ENCODE data around the gene CEMP1. TPM values are rescaled to one million over a fixed set of nuclear protein-coding genes. Genes with fewer than 3 reads are reported as not detected.
"Not testable (repeated sequence)": the region's sequence is repeated elsewhere in the genome, so short reads cannot be mapped to it uniquely, and the experiment has no call there.

The CEMP1 gene
- total RNA-seq, 3 donors from 2014 or later: 0.16 to 0.60 (median 0.38) TPM

- not testable (repeated sequence) for H3K9me3 Mint-ChIP-seq
These were observed 12.6 kb upstream of the CEMP1 start for GRCh38 chr16:2543771-2544170.

GRCh38 chr16:2541409-2541808 is 10.2 kb upstream of the CEMP1 start:
- not testable (repeated sequence) for H3K9me3 Mint-ChIP-seq

More at GRCh38 chr16:2543771-2544170, 12.6 kb upstream of the CEMP1 start:
- DNase-seq; H3K36me3 Mint-ChIP-seq (ENCODE audit: insufficient read depth); H3K27me3 Mint-ChIP-seq (ENCODE audit: low read depth); H3K4me3 Mint-ChIP-seq; ATAC-seq: not testable (repeated sequence)
- peaks cover 44% of the 10 kb centered on the region for H3K4me1 Mint-ChIP-seq (ENCODE audit: low read depth)

GRCh38 chr16:2540912-2541311 is 9.7 kb upstream of the CEMP1 start:
- Mint-ChIP-seq H3K4me3 (peak overlapping the region; percentile 27), H3K4me1 (ENCODE audit: low read depth) (peaks cover 52% of the 10 kb centered on the region)
- ATAC-seq; H3K36me3 Mint-ChIP-seq (ENCODE audit: insufficient read depth); DNase-seq; H3K27me3 Mint-ChIP-seq (ENCODE audit: low read depth); H3K9me3 Mint-ChIP-seq: not testable (repeated sequence)

More at GRCh38 chr16:2541409-2541808, 10.2 kb upstream of the CEMP1 start:
- Mint-ChIP-seq H3K4me1 (ENCODE audit: low read depth) (peaks cover 53% of the 10 kb centered on the region), H3K4me3 (peak overlapping the region; percentile 27)
- DNase-seq; H3K36me3 Mint-ChIP-seq (ENCODE audit: insufficient read depth); H3K27me3 Mint-ChIP-seq (ENCODE audit: low read depth); ATAC-seq: not testable (repeated sequence)

GRCh38 chr16:2539845-2540458 is 8.7 kb upstream of the CEMP1 start:
- ATAC-seq; H3K27me3 Mint-ChIP-seq (ENCODE audit: low read depth); H3K36me3 Mint-ChIP-seq (ENCODE audit: insufficient read depth); H3K9me3 Mint-ChIP-seq: not testable (repeated sequence)
- peak overlapping the region; percentile 83 for H3K4me3 Mint-ChIP-seq
- peak; percentile 16 for DNase-seq
- peaks cover 47% of the 10 kb centered on the region for H3K4me1 Mint-ChIP-seq (ENCODE audit: low read depth)

GRCh38 chr16:2539192-2539844 is 8.1 kb upstream of the CEMP1 start:
- DNase-seq; H3K36me3 Mint-ChIP-seq (ENCODE audit: insufficient read depth); H3K9me3 Mint-ChIP-seq; ATAC-seq; H3K27me3 Mint-ChIP-seq (ENCODE audit: low read depth): not testable (repeated sequence)
- peaks cover 45% of the 10 kb centered on the region for H3K4me1 Mint-ChIP-seq (ENCODE audit: low read depth)
- peak overlapping the region; percentile 83 for H3K4me3 Mint-ChIP-seq

GRCh38 chr16:2537451-2538379 is 6.5 kb upstream of the CEMP1 start, which contains the start of gene PDPK1:
Gene PDPK1, plus strand, starts transcription at chr16:2538021. Its CDS starts 92 bp downstream, at chr16:2538113.
- Mint-ChIP-seq H3K27me3 (ENCODE audit: low read depth) (no peaks in the 10 kb centered on the region), H3K4me3 (peak within 1 kb of the TSS; percentile 83), H3K4me1 (ENCODE audit: low read depth) (peaks cover 45% of the 10 kb centered on the region), H3K9me3 (no peaks in the 10 kb centered on the region), H3K36me3 (ENCODE audit: insufficient read depth) (peaks cover 4% of the 10 kb centered on the region)
- peak; percentile 90 to 91 for ATAC-seq
- DNase-seq: peak; percentile 92

- ATAC-seq: no peak
- H3K4me3 Mint-ChIP-seq: no peak overlapping the region
- peaks cover 3% of the 10 kb centered on the region for H3K36me3 Mint-ChIP-seq (ENCODE audit: insufficient read depth)
- H3K4me1 Mint-ChIP-seq (ENCODE audit: low read depth): peaks cover 42% of the 10 kb centered on the region
- H3K27me3 Mint-ChIP-seq (ENCODE audit: low read depth): no peaks in the 10 kb centered on the region
- no peak for DNase-seq
- H3K9me3 Mint-ChIP-seq: no peaks in the 10 kb centered on the region
These were observed 4.4 kb upstream of the CEMP1 start for GRCh38 chr16:2535625-2536013.

GRCh38 chr16:2534335-2534734 is 3.1 kb upstream of the CEMP1 start:
- H3K9me3 Mint-ChIP-seq; DNase-seq; H3K27me3 Mint-ChIP-seq (ENCODE audit: low read depth); H3K36me3 Mint-ChIP-seq (ENCODE audit: insufficient read depth); ATAC-seq: not testable (repeated sequence)
- peak overlapping the region; percentile 16 for H3K4me3 Mint-ChIP-seq
- H3K4me1 Mint-ChIP-seq (ENCODE audit: low read depth): peaks cover 29% of the 10 kb centered on the region

- ATAC-seq (no peak), DNase-seq (no peak)
- peak overlapping the region; percentile 61 for H3K4me3 Mint-ChIP-seq
- H3K36me3 Mint-ChIP-seq (ENCODE audit: insufficient read depth): peaks cover 2% of the 10 kb centered on the region
- no peaks in the 10 kb centered on the region for H3K27me3 Mint-ChIP-seq (ENCODE audit: low read depth)
- peaks cover 25% of the 10 kb centered on the region for H3K4me1 Mint-ChIP-seq (ENCODE audit: low read depth)
- H3K9me3 Mint-ChIP-seq: no peaks in the 10 kb centered on the region
These were observed 2.7 kb upstream of the CEMP1 start for GRCh38 chr16:2533912-2534311.

- not testable (repeated sequence) for H3K27me3 Mint-ChIP-seq (ENCODE audit: low read depth); DNase-seq; H3K36me3 Mint-ChIP-seq (ENCODE audit: insufficient read depth); ATAC-seq; H3K9me3 Mint-ChIP-seq
- Mint-ChIP-seq H3K4me1 (ENCODE audit: low read depth) (peaks cover 23% of the 10 kb centered on the region), H3K4me3 (peak overlapping the region; percentile 90)
These were observed 2.0 kb upstream of the CEMP1 start for GRCh38 chr16:2533142-2533755.

- DNase-seq: peak; percentile 21
- peak overlapping the region; percentile 90 for H3K4me3 Mint-ChIP-seq
- no peaks in the 10 kb centered on the region for H3K36me3 Mint-ChIP-seq (ENCODE audit: insufficient read depth)
- peaks cover 23% of the 10 kb centered on the region for H3K4me1 Mint-ChIP-seq (ENCODE audit: low read depth)
- peak; percentile 11 to 16 for ATAC-seq
- no peaks in the 10 kb centered on the region for H3K9me3 Mint-ChIP-seq
- no peaks in the 10 kb centered on the region for H3K27me3 Mint-ChIP-seq (ENCODE audit: low read depth)
These were observed 1.4 kb upstream of the CEMP1 start for GRCh38 chr16:2532494-2533141.

GRCh38 chr16:2531696-2532493 is 687 bp upstream of the CEMP1 start:
- Mint-ChIP-seq H3K4me3 (peak overlapping the region; percentile 90), H3K9me3 (no peaks in the 10 kb centered on the region), H3K4me1 (ENCODE audit: low read depth) (peaks cover 18% of the 10 kb centered on the region), H3K27me3 (ENCODE audit: low read depth) (no peaks in the 10 kb centered on the region), H3K36me3 (ENCODE audit: insufficient read depth) (no peaks in the 10 kb centered on the region)
- ATAC-seq (peak; percentile 92 to 94), DNase-seq (peak; percentile 95)
